ENCODE results near the gene FRMD6.

Gene FRMD6

DNA sequence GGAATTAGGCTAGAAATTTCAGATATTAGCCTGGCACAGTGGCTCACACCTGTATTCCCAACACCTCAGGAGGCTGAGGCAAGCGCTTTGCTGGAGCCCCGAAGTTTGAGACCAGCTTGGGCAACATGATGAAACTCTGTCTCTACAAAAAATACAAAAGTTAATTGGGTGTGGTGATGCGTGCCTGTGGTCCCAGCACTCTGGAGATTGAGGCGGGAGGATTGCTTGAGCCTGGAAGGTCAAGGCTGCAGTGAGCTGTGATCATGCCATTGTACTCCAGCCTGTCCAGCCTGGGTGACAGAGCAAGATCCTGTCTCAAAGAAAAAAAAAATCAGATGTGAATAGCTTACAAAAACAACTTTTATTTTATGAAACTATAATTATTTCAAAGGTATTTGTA is 15.1 kb downstream of the FRMD6 start:
- DNase-seq (ENCODE audit: low spot score) = no peak

- no peak for DNase-seq (ENCODE audit: low spot score)
Measured at GRCh38 chr14:51668870-51669269, 17.2 kb downstream of the FRMD6 start.

- DNase-seq (ENCODE audit: low spot score) = no peak
Measured at GRCh38 chr14:51674294-51675002, 22.7 kb downstream of the FRMD6 start.

- no peak for DNase-seq (ENCODE audit: low spot score)
Measured at GRCh38 chr14:51676549-51676948, 24.8 kb downstream of the FRMD6 start.

DNA sequence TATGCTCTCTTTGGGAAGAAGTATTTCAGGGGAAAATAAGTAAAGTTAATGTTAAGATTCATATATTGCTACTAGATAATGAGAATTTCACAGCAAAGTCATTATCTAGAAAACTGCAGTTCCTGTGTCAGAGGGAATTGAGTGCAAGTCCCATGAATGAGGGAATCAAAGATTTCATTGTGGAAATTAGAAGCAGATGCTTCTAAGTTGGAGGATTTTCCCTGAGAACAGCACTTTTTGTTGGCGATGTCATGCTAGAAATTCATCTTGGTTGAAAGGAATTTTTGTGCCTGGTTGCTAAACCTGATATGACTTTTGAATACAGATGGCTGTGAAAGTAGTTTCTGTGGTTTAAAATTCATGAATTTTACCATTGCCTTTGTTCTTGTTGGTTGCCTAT is 25.6 kb downstream of the FRMD6 start:
- no peak for DNase-seq (ENCODE audit: low spot score)

- DNase-seq (ENCODE audit: low spot score) = no peak
Measured at GRCh38 chr14:51677738-51678137, 26.0 kb downstream of the FRMD6 start.

- no peak for DNase-seq (ENCODE audit: low spot score)
Measured at GRCh38 chr14:51680031-51680430, 28.3 kb downstream of the FRMD6 start.

DNA sequence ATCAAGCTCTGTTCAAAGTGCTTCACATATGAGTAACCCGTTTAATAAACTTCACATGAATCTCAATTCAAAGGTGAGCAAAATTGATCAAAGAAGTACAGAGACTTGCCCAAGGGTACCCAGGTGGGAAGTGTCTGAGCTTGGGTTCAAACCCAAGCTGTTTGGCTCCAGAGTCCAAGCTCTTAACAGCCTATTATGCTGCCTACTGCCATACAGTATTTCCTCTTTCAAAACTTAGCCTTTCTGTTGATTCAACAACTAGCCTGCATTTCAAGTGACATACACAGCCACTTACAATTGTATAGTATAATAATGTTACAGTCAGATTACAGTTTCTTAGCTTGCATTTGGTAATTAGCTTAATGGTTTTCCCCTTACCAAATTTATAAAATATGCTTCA is 29.7 kb downstream of the FRMD6 start:
- no peak for DNase-seq (ENCODE audit: low spot score)

DNA sequence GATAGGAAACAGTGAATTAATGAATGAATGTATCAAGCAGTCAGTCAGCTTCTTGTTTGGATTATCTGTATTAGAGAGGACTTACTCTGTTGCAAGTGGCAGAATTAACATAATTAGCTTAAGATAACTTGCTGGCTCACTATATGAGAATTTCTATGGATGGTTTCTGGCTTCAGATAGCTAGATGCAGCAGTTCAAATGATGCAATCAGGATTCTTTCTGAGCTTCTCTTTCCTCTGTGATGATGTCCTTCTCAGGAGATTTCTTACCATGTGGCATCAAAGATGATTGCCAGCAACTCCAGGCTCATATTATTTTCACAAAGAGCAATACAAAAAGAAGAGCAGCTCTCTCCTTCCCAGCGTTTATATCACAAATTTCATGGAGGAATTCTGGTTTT is 30.7 kb downstream of the FRMD6 start:
- no peak for DNase-seq (ENCODE audit: low spot score)

- DNase-seq (ENCODE audit: low spot score) = no peak
Measured at GRCh38 chr14:51684760-51685159, 33.0 kb downstream of the FRMD6 start.

DNA sequence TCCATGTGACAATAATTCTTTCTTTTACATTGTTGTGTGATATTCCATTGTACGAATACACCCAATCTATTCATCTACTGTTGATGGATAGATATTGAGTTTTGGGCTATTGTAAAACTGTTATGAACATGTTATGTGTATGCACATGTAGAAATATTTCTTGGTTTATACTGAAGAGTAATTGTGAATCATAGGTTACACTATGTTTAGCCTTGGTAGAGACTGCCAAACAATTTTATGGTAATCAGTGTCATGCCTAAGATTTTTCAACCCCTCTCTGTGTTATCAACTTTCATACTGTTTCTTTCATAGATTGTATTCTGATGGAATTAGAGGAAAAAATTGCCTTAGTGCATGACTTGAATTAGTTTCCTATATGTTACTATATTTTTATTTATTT is 39.5 kb downstream of the FRMD6 start:
- no peak for DNase-seq (ENCODE audit: low spot score)

- no peak for DNase-seq (ENCODE audit: low spot score)
Measured at GRCh38 chr14:51692646-51693045, 40.9 kb downstream of the FRMD6 start.

DNA sequence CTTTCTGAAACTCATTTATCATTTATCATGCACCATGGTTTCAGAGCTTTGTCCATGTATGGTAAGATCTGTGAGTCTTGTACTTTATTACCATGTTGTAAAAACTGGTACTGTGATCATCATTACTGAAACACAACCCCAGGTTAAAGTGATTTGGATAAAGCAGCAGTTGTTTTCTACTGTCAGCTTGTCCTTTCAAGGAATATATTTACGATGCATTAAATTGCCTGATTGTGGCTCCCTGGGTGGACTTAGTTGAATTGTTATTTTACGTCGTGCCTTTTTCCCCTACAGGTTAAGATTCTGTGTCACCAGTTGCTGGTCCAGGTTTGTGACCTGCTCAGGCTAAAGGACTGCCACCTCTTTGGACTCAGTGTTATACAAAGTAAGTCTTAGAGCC is 46.1 kb downstream of the FRMD6 start:
- no peak for DNase-seq (ENCODE audit: low spot score)

DNA sequence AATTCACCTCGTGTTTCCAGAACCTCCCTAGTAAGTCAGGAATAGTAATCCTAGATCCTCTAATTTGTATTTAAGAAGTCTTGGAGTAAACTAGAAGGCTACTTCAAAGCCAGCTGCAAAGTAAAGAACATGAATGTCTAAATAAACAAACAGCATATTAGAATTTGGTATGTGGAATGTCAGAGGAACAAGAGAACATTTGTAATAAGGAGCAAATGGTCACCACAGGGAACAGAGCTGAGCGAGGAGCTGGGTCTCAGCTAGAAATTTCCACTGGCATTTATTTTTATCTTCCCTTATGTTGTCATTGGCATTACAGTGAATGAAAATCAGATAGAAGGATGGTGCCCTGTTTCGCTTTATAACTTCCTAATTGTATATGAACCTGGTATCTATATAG is 50.2 kb downstream of the FRMD6 start:
- DNase-seq (ENCODE audit: low spot score) = no peak

DNA sequence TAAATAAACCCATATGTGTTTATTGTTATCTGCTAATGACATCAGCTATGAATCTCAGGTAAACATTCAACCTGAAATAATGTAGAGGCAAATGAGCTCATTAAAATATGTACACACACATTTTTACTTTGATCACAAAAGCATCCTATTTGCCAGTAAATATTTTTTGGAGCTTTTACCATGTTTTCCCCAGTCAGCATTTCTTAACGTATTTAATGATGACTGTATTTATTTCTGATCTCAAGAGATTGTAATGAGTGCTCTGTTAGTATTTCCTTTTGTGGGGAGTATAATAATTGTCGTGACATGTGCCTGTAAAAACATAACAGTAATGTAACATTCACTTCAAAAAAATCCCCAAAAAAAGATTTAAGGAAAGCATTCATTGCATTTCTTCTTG is 52.1 kb downstream of the FRMD6 start:
- no peak for DNase-seq (ENCODE audit: low spot score)

- no peak for DNase-seq (ENCODE audit: low spot score)
Measured at GRCh38 chr14:51704545-51704944, 52.8 kb downstream of the FRMD6 start.

GRCh38 chr14:51707327-51707726 is 55.6 kb downstream of the FRMD6 start:
- no peak for DNase-seq (ENCODE audit: low spot score)

- no peak for DNase-seq (ENCODE audit: low spot score)
Measured at GRCh38 chr14:51711505-51711904, 59.8 kb downstream of the FRMD6 start.

GRCh38 chr14:51715250-51715649 is 63.5 kb downstream of the FRMD6 start:
- no peak for DNase-seq (ENCODE audit: low spot score)

DNA sequence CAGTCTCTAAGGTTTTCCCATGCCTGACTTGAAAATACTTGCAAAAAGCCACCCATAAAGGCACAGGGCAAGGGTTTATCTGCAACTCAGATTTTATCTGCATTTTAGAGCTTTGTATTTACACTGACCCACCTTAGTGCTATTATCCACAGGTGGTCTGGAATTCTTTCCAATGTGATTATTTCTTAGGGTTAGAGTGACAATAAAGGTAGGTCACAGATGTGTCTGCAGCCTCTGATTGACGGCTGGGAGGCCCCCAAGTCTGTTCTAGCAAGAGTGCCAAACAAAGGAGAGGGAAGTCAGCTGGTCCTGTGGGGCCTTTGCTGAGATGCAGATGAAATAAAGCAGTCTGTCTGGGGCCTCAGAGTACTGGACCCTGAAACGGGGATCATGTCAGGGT is 64.0 kb downstream of the FRMD6 start:
- no peak for DNase-seq (ENCODE audit: low spot score)

- no peak for DNase-seq (ENCODE audit: low spot score)
Measured at GRCh38 chr14:51716610-51717009, 64.9 kb downstream of the FRMD6 start.

DNA sequence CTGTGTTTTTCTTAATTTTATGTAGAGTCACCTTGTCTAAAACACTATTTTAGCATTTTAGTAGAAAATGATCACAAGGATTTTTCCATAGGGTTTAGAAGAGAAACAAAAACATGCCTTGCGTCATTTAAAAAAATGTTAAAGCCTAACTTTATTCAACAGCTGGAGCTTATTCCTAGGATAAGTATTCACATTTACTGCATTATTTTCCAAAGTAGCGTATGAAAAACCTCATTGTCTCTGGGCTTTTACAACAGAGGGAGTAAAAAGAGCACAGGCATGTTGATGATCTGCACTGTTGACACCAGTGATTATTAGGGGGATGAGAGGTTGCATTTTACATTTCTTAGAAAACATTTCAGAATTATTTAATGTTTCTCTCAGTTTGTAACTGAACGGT is 66.1 kb downstream of the FRMD6 start:
- no peak for DNase-seq (ENCODE audit: low spot score)

GRCh38 chr14:51719955-51720354 is 68.2 kb downstream of the FRMD6 start:
- no peak for DNase-seq (ENCODE audit: low spot score)

- DNase-seq (ENCODE audit: low spot score) = no peak
Measured at GRCh38 chr14:51723990-51724389, 72.3 kb downstream of the FRMD6 start.

DNA sequence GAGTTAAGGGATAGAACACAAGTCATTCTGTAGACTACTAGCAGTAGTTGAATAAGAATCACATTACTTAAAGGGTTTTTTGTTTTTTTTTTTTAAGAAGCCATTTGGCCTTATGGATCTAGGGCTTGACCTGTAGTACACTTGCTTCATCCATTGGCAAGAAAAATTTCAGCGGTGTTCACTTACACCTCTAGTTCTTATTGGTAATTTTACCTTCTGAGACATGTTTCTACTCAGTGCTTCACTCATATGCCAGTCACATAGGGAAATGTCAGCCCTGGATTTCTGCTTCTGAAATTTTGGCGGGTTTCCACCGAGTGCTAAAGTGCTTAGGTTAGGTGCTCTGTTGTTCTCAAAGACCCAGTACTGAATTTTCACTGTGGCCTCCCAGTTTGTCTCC is 72.9 kb downstream of the FRMD6 start:
- DNase-seq (ENCODE audit: low spot score) = no peak

Measured in hematopoietic multipotent progenitor cell treated with erythropoietin and hydrocortisone succinate and interleukin-3 and kit ligand, for 15 days (in vitro differentiated cells).